Hematopoietic multipotent progenitor cell (in vitro differentiated cells): ENCODE data around the gene PBRM1. TPM values are rescaled to one million over a fixed set of nuclear protein-coding genes. Genes with fewer than 3 reads are reported as not detected.
A peak's percentile ranks its signal among the peaks of the same experiment; 100 is the strongest.
"Not testable (repeated sequence)": the region's sequence is repeated elsewhere in the genome, so short reads cannot be mapped to it uniquely, and the experiment has no call there.

Experiments used
- DNase-seq, 3 donors: peaks; one replicate each; pipeline ENCODE4 v3.0.0-alpha.2; 2011 to 2015; ENCODE audit warnings: low read depth in 2 of 3, low spot score in 2 of 3
- total RNA-seq: library from RNA; depleted of rRNA; stranded (reverse); fragments of >200 nt; gene quantifications from one replicate; pipeline ENCODE4 v1.2.3, GENCODE V29; 2012

The PBRM1 gene
- total RNA-seq, 1 donor, result 63.3 TPM

DNA sequence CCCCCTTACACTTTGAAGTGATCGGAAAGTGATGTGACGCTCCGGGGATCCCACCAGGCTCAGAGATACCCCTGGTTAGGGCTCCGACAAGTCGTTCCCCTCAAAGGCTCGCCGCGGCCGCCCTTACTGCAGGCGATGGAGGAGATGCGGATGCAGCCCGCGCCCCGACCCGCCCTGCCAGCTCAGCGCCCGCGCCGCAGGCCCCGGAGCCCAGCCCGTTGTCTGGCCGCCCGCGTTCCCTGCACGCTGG is 19.6 kb upstream of the PBRM1 start:
- no peak for DNase-seq

DNA sequence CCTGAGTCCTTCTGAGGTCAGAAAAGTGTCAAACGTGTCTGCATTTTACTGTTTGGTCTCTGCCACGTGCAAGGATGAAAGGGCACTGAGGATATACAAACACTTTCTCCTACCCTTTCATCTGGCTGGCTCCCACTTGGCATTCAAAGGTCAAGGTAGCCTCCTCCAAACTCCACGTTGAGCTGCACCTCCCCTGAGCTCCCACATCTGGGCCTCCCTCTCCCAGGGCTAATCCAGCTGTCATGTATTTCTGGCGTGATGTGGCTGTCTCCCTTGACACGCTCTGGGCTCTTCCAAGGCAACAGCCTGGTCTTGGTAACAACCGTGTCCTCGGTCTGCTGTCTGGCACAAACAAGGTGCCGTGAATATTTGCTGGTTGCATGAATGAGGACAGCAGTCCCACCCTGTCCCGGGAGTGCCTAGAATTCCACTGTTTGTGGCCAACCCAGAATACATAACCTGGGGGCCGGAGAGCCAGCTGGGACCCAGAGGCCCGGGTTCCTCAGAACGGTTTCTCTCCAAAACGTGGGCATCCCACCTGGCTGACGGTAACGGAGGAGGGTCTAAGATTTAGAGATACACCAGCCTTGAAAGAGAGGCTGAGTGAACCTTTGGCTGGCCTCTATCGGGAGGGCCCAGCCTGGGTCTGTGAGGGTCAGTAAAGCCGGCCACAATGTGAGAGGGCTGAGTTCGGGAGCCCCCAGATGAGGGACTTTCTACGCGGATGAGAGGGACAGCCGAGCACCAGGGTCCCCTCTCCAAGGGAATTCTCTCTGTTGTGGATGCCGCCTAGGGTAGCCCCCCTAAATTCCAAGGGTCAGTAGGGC is 19.1 kb upstream of the PBRM1 start:
- DNase-seq, result no peak

DNA sequence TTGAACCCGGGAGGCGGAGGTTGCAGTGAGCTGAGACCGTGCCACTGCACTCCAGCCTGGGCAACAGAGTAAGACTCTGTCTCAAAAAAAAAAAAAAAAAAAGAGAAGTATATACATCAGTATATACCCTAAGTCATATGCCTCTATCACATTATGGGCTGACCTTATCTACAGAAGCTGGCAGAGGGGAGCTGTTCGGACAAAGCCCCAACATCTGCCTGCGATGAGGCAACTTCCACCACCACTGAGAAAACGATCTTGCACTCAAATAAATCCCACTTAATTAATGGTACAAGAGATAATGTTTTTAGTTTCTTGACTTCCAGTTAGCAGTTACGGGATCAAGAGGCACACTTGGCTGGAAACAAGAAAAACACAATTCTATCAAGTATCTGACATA is 17.6 kb upstream of the PBRM1 start:
- DNase-seq, result no peak

DNA sequence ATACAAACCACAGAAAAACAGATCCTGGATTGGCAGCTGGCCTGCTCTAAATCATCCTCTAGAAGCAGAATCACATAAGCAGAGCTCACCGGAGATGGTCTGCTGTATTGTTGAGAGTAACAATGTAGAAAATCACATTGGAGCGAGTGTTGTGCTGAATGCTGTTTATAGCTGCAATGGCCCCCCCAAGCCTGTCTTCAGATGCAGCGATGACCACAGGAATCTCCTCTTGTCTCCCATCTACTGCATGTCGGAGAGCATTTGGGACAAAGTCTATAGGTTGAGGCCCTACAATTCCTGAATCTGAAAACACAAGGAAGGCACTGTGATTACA is 11.9 kb upstream of the PBRM1 start:
- DNase-seq, result no peak

DNA sequence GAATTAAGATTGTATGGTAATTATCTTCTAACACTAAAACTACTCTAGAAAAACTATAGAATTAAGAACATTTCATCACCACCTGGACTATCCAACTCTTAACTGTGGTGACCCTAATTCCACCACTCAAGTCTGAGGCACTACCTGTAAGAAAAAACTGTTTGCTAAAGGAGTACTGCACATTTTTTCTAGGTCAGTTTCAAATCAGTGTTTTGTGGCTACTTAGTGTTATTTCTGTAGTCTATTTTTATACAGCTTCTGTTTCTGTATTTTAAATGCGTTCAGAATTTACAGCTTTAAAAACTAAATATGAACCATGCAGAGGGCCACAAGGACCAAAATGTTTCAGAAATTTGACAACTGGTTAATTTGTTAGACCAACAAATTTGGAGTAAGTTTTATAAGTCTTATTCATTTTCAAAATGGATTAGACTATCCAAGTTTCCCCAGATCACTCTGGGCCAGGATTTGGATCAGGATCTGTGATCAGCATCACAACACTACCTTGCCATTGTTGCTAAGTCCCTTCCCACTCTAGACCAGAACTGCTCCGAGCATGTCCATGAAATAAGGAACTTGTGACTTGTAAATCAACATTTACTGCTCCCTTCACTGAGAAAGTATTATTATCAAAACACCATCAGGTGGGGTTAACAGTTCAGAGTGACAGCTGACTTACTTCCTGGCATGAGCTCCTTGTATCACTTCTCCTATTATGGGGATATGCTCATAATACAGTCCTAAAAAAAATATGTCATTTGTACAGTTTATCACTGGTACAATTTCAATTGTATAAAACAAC is 11.3 kb upstream of the PBRM1 start:
- no peak for DNase-seq

DNA sequence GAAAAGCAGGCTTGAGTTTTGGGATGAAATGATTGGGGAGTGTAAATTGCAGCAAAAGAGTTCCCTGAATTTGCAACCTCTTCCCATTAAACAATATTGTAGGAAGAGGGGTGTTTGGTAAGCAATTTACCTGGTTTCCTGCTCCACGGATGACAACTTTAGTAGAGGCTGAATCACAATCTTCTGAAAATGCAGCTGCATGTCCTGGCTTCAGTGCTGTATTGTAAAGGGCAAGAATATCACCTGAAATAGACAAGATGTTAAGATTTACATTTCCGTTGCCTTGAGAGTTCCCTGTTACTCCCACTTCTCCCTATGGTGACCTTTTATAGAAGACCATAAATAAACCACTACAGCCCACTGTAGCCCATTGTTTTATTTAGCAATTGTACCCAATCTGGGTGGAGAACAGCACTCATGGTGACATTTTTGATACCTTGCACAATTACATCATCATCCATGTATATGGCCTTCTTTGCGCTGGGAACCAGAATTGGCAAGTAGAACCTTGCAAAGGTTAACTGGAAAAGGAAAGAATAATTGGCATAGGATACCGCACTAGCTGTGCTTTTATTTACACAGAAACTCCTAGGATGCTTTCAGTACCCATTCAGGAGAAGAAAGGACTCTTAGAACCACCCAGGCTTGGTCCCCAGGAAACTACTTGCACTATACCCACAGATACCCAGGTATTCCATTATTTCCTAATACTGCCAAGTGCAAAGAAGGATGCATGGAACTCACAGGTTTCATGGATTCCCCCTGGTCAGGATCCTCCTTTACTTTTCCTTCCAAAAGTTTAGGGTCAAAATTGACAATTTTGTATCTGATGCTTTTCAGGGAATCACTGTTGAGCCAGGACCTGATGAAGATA is 10.3 kb upstream of the PBRM1 start:
- DNase-seq, result no peak

DNA sequence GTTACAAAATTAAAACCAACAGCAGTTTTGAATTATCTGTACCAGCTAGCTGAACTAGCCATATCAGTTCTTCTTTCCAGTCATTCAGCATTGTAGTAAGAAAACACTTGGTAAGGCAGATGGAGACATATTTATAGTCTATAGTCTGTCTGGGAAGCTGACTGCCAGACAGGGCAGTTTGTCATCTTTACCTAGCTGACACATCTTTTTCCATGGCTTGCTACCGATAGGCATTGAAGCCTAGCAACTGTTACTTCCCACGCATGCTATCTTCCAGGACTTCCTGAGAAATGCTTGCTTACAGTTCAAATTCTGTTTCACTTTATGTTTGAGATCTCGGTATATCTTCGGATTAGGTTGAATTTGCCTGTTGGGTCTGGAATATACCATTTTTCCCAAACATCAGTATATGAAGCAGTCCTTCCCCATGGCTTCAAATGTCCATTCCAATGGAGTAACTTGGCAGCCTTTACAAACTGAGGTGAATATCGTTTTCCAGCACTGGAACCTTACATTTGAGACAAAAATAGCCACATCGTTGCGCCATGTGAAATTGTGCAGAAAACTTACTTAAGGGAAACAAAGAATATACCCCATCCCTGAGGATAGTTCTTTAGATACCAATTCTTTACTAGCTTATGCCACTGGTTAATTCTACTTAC is 8.9 kb upstream of the PBRM1 start:
- DNase-seq, result no peak

DNA sequence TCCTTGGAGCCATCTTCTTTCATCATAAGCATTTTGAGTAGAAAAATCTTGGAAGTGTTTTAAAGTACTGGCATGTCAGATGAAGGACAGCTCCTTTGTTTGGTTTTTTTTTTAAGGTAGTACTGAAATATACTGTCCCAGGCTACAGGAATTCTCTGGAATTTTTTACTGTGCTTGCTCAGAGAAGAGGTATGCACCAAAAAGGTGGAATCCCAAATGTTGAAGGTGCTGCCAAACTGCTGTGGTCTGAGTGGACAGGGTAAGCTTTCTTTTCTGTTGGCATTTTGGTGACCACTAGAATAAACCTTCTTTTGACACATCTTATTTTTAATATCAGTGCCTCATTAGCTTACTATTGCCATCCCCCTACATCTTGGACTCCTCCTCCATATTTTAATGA is 7.4 kb upstream of the PBRM1 start:
- DNase-seq, result no peak

DNA sequence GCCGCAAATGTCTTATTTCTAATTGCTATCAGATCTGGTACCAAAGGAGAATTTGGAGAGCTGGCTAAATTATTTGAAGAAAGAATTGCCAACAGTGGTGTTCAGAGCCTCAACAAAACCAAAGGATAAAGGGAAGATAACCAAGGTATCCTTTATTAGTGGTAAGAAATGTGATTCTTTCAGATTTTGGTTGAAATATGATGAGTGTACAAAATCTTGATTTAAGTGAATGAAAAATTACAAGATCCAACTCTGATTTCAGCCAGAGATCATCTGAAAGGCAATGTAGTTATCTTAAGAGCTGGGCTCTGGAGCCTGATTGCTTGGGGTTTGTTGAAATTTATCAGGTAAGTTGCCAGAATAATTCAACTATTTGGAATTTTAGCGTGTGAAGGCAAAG is 4.8 kb upstream of the PBRM1 start:
- DNase-seq, result no peak

DNA sequence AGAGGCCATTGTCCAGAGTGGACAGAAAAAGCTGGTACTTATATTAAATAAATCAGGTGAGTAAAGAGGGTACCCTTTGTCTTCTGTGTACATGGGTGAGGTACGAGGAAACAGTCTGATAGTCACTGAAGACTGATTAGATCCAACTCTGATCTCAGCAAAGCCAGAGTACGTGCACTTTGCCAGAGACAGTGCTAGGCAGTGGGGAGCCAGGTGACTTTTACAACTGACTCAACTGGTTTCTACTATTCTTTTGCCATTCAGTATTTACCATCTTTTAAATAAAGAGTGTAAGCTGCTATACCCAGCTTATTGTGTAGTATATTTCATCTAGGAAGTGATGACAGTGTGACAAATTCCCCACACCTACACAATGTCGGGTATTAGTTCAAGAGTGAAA is 3.4 kb upstream of the PBRM1 start:
- no peak for DNase-seq

DNA sequence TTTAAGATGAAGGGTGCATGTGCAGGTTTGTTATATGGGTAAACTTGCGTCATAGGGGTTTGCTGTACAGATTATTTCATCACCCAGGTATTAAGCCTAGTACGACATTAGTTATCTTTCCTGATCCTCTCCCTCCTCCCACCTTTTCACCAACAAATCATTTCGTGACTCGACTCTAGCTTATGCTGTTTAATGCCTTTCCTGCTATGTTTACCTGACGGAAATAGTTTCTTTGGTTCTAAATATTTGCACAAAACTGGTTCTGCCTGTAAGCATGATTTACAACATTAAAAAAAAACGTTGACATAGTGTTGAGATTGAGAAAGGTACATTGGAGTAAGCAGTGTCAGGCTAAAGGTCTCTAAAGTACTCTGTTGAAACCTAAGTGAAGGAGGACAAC is 2.6 kb upstream of the PBRM1 start:
- DNase-seq, result no peak

DNA sequence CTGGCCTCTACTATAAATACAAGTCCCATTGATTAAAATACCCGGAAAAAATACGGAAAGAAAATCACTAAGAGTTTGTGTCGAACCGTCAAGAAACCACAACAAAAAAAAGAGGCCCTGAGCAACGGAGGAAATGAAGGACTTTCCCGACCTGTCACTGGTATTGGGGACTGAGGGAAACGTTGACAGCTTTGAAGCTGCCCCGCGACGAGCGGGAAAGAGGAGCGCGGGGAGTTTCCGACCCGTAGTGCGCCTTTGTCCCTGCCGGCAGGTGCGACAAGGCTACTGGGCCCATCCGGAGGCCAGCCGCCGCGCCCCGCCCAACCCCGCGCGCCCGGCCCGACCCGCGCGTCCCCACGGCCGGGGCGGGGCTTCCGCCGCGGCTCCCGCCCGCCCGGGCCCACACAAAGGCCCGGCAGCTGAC is 416 bp downstream of the PBRM1 start:
- peak; percentile 54 to 78 (median 78) for DNase-seq

DNA sequence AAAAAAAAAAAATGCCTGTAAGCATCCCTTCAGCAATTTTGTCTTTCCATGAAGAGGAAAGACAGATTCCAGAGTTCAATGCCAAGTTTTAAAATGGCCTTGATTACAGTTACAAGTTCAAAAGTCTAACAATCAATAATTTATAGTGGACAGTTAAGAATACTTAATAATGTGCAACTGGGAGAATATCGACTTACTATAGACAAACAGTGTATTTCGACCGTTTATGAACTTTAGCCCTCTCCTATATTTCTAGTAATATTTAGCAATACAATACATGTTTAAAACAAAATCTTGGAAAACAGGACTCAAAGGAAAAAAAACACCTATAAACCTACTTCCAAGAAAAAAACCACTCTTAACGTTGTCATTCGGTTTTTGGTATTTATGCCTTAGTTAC is 1.5 kb downstream of the PBRM1 start:
- no peak for DNase-seq

DNA sequence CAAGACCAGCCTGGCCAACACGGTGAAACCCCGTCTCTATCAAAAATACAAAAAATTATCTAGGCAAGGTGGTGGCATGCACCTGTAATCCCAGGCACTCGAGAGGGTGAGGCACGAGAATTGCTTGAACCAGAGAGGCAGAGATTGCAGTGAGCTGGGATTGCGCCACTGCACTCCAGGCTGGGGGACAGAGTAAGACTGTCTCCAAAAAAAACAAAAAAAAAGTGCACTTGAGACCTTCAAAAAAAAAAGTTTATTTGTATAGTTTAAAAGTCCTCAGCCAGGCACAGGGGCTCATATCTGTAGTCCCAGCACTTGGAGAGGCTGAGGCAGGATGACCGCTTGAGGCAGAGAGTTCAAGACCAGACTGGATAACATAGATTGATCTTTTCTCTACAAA is 2.1 kb downstream of the PBRM1 start:
- DNase-seq, result no peak

DNA sequence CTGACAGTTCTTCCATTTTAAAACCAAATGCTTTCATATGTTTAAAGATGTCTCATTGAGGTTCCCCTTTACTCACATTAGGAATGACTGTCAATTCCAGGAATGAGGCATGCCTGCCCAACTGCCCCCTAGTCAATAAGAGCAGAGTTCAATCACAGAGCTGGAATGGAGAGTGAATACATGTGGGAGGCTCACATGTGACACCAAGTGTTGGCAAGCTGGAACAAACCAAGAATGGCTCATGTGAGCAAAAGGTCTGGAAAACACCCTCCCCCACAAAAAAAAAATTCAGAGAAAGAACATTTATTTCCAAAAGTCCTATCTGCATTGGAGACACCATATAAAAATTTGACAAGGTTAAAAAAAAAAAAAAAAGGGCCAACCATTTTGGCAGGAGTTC is 3.7 kb downstream of the PBRM1 start:
- peak in 1 of 3 donors; percentile 33 for DNase-seq

DNA sequence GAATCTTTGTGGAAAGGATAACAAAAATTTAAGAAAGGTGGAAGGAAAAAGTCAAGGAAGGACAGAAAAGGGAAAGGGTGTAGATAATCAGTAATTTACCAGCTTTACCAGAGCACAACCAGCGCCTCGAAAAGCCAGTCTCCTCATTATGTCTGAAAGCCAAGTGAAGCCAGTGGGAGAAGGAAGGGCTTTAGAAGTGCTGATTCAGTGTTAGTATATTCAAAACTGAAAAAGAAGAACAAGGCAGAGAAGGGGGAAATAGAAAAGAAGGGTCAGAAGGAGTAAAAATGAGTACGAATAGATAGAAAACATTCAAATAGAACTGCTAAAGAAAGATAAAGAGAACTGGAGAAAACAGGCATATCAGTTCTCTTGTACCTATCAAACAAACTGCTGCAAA is 4.1 kb downstream of the PBRM1 start:
- DNase-seq, result no peak

DNA sequence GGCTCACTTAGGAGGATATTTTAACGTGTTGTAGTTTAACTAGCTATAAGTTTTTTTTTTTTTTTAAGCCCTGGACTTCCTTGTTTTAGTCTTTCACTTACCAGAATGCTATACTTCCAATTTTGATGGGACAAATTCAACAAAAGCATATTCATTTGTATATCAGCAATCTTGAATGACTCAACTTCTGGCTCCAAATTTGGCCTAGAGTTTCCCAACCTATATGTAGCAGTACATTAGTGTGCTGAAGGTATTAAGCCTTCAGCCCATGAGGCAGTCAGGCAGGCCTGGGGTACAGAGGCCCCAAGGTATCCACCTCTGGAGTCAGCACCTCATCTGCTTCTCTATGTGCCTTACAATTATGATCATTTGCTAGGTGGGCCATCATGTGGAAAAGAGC is 5.9 kb downstream of the PBRM1 start:
- no peak for DNase-seq

DNA sequence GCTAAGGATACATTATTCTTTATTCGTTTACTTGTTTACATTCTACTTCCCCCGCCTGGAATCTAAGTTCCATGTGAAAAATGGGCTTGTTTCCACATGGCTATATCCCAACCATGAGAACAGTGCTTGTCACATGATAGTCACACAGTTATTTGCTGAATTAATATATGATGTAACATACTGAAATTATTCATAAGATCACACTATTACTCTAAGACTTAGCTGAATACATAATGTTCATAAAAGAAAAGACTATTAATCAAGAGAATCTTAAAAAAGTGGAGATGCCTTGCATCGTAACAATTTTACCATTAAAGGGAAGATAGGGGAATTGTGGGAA is 6.5 kb downstream of the PBRM1 start:
- DNase-seq, result no peak

DNA sequence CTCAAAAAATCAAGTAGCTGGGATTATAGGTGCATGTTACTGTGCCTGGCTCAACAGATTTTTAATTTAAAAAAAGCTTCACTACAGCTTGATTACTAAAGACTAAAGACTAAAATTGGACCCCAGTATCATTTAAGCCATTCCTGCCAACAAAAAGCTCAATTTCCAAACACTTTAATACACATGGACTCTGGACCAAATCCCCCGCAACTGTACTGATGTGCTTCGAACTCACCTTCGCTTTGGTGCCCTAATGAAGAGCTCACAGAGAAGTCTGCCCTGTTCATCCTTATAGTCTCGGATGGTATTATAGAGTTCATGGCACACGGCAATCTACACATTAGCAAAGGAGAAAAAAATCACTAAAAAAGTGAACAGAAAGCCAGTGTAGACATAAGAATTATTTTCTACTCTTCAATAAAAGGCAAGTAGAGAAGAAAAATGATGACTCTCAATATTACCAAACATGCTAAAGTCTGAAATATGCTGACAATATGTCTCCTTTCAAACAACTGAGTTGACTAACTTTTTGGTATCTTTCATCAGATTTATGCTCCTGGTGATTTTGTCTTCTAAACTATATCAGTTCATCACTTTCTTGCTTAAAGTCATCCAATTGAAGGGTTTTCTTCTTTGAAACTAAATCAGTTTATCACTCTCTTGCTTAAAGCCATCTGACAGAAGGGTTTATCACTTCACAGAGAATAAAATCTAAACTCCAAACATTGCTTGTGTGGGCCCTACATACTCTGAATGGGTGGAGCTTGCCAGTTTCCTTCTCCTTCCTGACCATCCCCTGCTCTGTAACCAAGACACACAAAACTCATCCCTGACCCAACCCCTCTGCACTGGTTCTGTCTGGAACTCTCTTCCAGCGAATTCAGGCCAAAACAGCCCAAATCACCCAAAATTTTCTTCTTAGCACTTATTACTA is 7.2 kb downstream of the PBRM1 start:
- no peak for DNase-seq

DNA sequence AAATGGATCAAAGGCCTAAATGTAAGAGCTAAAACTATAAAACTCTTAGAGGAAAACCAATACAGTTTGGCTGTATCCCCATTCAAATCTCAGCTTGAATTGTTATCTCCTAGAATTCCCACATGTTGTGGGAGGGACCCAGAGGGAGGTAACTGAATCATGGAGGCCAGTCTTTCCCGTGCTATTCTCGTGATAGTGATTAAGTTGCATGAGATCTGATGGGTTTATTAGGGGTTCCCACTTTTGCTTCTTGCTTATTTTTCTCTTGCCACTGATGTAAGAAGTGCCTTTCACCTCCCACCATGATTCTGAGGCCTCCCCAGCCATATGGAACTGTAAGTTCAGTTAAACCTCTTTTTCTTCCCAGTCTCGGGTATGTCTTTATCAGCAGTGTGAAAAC is 9.5 kb downstream of the PBRM1 start:
- not testable (repeated sequence) for DNase-seq
